D721Med (cell line): ENCODE measurements around the gene ANO4.

Source experiments
- DNase-seq: peaks from one replicate; pipeline ENCODE4 v3.0.0; 2011; ENCODE audit warnings: low spot score; ENCODE audit not compliant: insufficient read length
- FAIRE-seq: peaks from 2 replicates; lab custom pipeline; 2011; peaks lifted over from hg19 to GRCh38; lab: Jason Lieb, UNC
- CTCF ChIP-seq: IDR thresholded peaks from 2 replicates; pipeline ENCODE4 v1.5.1; 2012; ENCODE audit warnings: mild to moderate bottlenecking, control low read depth; ENCODE audit not compliant: insufficient read depth; ENCODE audit errors: missing control alignments

ANO4 gene

GRCh38 chr12:100896192-100896591 lies 101.6 kb downstream of the ANO4 start:
- FAIRE-seq: no peak
- TF ChIP-seq CTCF: no peak

GRCh38 chr12:100897240-100897639 lies 102.7 kb downstream of the ANO4 start:
- DNase-seq: no peak
- no peak for TF ChIP-seq CTCF
- no peak for FAIRE-seq

More at GRCh38 chr12:100896192-100896591, 101.6 kb downstream of the ANO4 start:
- DNase-seq: no peak

- TF ChIP-seq CTCF: no peak
- FAIRE-seq: no peak
- no peak for DNase-seq
Measured at GRCh38 chr12:100899301-100899700, 104.7 kb downstream of the ANO4 start.

GRCh38 chr12:100900808-100901207 lies 106.2 kb downstream of the ANO4 start:
- no peak for DNase-seq
- TF ChIP-seq CTCF: no peak
- no peak for FAIRE-seq

GRCh38 chr12:100901266-100901665 lies 106.7 kb downstream of the ANO4 start:
- FAIRE-seq (no peak), DNase-seq (no peak)
- TF ChIP-seq CTCF: no peak

GRCh38 chr12:100904270-100904669 lies 109.7 kb downstream of the ANO4 start:
- FAIRE-seq (no peak), DNase-seq (no peak)
- no peak for TF ChIP-seq CTCF

GRCh38 chr12:100908501-100908900 lies 113.9 kb downstream of the ANO4 start:
- FAIRE-seq: no peak
- TF ChIP-seq CTCF: no peak
- DNase-seq: no peak
